GDM1 (cell line): ENCODE measurements around the gene SIL1.
"Not testable (repeated sequence)": the region's sequence is repeated elsewhere in the genome, so short reads cannot be mapped to it uniquely, and the experiment has no call there.

Source experiments
- DNase-seq: peaks from one replicate; lab custom pipeline; 2025; lab: John Stamatoyannopoulos, UW

Gene SIL1

DNA sequence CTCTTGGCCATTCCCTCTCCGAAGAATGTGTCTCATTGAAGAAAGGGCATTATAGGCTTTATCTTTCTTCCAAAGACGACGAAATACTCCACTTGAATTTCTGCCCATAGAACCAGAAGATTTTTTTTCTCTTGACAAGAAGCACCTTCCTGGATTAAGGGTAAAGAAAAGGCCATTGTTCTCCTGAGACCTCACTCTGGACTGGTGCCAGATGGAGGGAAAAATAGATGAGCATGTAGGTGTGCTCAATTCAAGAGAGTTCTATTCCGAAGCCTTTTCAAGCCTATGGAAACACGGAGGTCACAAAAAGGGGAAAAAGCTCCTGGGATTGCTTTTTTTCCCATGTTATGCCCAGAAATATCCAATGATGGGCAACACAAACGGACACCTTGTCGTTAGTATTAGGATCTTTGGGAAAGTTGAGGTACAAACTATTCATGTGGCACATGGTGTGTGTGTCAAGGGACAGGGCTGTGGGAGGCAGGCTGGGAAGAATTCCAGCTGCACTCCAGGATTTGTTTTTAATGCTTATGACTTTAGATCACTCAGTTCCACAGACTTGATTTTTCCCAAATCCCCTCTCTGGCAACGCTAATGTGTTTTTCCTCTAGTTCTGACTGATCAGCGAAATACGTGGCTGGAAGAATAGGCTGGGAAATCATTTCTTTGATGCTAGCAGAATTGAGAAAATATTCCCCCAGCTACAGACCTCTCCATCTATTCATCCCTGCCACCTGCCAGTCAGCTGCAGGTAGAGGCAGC, 89.9 kb downstream of the SIL1 start:
- DNase-seq = no peak

- DNase-seq = no peak
Measured at GRCh38 chr5:139105621-139106071, 92.5 kb downstream of the SIL1 start.

GRCh38 chr5:139104577-139105276, 93.4 kb downstream of the SIL1 start:
- DNase-seq = no peak

DNA sequence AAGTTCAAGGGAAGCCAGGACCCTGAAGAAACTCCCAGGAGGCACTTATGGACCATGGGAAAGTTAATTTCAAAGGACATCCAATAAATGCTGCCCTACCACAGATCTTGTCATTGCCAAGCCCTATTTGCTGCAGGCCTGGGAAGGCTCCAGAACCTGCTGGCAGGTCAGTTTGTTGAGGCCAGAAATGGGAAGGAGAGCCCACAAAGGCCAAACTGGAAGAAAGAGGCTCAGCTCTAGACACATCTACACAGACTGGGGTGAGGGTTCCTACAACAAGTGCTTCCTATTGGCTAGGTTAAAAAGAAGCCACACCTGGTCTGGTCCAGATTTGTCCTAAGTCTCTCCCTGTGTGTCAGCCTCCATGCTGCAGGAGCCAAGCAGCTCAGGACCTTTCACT, 94.4 kb downstream of the SIL1 start:
- no peak for DNase-seq

DNA sequence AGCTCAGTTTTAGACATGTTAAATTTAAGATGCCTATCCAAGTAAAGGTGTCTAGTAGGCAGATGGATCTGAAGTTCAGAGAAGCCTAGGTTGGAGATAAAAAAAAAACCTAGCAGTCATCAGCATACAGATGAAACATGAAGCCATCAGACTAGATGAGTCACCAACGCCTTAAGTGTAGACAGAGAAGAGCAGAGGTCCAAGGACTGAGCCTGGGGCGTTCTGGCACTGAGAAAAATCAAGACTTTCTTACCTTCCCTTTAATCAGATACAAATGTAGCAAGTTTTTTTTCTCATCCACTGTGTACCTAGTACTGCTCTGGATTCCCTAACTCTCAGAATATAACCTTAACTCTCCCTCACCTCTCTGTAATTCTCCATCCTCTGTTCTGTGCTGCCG, 97.3 kb downstream of the SIL1 start:
- no peak for DNase-seq

- DNase-seq = no peak
Measured at GRCh38 chr5:139094154-139095131, 103.7 kb downstream of the SIL1 start.

GRCh38 chr5:139092741-139093343, 105.3 kb downstream of the SIL1 start:
- no peak for DNase-seq

GRCh38 chr5:139091439-139092156, 106.6 kb downstream of the SIL1 start:
- peak; percentile 6 for DNase-seq

GRCh38 chr5:139090581-139090980, 107.6 kb downstream of the SIL1 start:
- no peak for DNase-seq

DNA sequence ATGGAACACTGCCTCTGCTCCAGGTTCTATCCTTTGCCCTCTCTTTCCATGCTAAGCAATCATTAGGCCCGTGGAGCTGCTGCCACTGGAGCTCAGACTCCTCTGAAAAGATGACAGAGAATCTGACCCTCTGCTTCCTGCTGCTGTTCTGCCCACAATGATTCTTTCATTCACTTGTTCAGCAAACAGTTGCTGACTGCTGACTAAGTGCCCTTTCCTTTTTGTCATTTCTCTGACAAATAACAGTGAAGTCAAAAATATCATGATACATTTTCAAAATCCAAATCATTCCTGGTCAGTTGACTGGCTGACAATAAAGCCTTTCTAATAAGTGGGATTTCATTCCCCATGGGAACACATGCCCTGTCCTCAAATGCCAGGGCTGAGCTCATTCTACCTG, 110.1 kb downstream of the SIL1 start:
- no peak for DNase-seq

GRCh38 chr5:139082813-139083498, 115.2 kb downstream of the SIL1 start:
- DNase-seq = no peak

GRCh38 chr5:139079991-139080610, 118.1 kb downstream of the SIL1 start:
- DNase-seq = no peak

DNA sequence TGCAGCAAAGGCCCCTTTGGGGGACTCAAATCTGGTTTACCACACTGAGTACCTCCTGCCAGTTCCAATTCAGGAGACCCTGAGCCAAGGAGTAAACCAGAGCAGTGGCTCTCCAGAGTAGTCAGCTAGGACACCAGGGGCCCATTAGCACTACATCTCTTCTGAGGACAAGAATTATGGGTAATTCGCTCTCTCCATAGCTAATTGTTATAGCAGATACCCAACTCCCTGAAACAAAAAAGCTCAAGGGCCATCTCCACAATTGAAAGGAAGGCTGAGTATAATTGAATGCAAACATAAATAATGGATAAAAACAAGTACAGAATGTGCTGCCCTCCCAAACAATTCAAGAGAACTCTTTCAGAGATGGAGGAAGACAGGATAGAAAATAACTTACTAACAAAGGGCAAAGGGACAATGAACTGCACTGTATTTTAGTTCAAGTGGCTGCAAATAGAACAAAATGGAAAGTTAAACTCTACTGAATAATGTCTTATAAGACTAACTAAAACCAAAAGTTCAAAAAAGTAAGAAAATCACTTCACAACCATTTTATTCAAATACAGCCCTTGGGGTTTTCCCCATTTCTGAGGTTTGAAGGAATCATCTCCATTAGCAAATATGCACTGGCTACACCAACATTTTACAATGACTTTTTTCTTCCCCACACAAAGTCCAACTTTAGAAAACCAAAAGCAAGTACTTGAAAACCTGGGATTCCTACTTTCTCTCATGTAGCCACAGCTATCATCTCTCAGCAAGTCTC, 118.8 kb downstream of the SIL1 start:
- DNase-seq = no peak

DNA sequence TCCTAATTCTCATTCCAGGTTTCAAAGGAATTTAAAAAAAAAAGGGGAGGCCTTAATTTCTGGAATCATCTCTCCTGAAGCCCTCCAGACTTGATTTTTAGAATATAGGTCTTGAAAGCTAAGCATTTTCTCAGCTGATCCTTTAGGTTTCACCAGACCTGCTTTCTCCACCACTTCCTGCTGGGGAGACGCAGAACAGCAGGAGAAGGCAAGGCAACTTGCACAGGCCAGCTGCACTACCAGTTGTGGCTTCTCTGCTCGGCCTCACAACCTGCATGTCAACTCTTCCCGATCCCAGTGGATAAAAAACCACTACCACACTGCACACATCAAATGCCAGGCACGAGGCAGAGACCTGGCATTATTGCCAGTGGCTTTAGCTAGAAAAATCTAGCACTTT, 119.8 kb downstream of the SIL1 start:
- peak; percentile 8 for DNase-seq

DNA sequence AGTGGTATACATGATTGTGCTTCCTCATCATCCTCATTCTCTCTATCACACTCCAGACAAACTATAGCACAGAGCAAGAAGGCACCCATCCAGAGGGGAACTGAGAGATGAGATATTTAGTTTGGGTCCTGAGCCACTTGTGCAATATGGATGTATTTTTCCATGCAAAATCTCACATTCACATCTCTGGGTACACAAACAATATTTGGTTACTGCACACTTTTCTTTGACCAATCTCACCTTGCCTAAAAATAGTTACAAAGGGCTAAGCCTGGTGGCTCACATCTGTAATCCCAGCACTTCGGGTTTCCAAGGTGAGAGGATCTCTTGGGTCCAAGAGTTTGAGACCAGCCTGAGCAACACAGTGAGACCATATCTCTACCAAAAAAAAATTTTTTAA, 120.3 kb downstream of the SIL1 start:
- DNase-seq = no peak

DNA sequence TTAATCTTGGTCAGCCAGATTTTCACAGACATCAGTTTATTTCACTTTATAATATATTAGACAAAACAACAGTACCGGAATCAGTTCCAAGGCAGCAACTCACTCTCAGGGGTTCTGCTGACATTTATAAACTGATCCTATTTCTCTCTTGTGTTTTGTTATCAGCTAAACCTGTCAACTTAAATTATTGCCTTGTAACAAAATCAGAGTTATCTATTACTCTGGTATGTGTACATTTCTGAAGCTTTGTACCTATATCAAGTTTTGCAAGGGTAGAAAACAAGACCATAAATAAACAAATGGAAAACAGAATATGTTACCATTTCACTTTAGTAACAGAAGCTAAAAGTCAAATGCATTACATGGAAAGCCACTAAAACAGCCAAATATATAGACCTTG, 122.1 kb downstream of the SIL1 start:
- DNase-seq = no peak

- DNase-seq = no peak
Measured at GRCh38 chr5:139075066-139076050, 122.8 kb downstream of the SIL1 start.

DNA sequence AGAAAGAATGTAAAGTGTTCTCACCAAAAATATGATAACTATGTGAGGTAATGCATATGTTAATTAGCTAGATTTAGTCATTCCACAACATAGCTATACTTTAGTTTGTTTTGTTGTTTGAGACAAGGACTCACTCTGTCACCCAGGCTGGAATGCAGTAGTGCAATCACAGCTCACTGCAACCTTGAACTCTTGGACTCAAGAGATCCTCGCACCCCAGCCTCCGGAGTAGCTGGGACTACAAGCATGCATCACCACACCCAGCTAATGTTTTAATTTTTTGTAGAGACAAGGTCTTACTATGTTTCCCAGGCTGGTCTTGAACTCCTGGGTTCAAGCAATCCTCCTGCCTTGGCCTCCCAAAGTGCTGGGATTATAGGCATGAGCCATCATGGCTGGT, 124.2 kb downstream of the SIL1 start:
- not testable (repeated sequence) for DNase-seq
